GM19238 (cell line): ENCODE measurements around the gene DENND5A.
A peak's percentile ranks its signal among the peaks of the same experiment; 100 is the strongest.

Experiments used
- DNase-seq: peaks from one replicate; pipeline ENCODE4 v3.0.0; 2011; ENCODE audit warnings: low spot score; ENCODE audit not compliant: insufficient read length

Gene DENND5A

DNA sequence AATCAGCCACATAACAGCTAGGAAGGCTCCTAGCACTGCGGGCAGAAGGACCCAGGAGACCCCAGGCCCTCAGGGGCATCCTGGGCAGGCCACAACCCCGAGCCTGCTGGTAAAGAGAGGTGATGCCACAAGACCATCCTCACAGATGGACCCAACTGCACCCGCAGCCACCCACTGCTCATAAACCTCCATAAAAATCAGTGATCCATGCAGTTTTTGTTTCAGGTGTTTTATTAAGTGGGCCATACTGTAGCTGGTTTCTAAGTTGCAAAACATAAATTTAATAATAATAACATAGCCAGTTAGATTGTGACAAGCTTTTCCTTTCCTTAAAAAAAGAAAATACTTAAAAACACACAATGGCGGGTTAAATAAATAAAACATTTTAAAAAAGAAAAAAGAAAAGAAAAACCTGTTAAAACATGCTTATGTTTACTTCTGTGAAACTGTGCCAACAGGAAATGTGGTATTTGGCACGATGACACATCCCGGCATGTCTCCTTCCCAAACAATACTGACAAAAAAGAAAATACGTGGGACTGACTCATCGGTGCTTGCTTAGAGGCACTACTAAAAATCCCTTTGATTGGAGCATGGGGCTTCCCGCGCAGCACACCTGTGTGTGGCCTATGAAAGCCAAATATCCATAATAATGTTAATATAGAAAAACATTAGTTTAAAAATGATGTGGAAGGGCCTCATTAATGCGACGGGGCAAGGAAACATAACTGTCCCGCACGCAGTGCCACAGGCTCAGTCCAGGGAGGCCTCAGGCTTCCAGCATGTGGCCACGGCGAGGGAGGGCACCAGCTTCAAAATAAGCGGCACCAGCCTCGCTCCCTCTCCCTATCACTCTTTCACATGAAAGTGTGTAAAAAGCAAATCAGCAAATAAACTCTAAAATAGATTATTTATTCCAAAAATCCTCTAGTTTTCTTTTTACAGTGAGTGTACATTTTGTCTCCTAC, 126.3 kb downstream of the DENND5A start:
- no peak for DNase-seq

DNA sequence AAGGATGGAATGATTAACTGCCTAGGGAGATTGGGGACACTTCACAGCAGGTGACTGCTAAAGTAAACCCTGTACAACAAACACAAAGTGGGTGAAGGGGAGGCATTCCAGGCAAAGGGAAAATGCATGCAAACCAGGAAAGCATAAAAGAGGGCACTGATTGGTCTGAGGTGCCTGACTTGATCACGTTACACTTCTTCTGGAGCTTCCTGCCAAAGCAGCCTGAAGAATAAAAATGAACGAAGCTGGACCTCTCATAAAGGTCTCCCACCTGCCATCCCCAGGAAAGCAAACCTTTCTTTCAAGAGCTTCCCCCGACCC, 127.1 kb downstream of the DENND5A start:
- no peak for DNase-seq

DNA sequence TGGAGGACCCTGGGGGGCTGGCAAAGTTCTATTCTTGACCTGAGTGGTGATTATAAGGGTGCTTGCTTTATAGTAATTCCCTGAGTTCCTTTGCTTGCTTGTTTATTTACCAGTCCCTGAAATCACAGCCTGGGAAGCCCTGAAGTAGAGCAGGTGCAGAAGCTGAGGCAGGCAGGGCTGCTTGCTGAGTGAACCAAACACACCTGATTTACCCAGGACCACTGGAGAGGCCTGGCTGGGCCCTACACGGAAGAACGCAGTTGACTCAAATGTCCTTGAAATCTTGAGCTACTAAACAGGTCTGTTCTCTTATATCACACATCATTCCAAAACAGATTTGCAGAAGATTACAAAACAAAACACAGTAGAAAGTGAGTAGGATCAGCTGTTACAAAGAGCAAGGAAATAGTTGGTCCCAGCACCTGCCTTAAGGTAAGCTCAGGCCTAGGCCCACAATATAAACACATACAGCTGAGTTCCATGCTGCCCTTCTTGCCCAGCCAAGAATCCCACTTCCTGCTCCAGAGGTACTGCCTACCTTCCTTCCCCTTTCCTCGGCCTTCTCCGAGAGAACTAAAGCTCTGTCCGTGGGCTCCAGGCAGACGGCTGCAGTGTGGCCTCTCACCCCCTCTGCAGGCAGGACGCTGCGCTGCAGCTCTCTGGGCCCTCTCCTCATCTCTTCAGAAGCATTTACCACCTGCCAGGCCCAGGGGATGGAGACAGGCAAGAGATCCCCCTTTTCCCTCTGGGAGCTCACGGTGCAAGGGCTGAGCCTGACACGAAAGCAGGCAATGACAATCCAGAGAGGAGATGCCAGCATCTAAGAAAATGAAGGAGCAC, 127.6 kb downstream of the DENND5A start:
- peak; percentile 54 for DNase-seq

GRCh38 chr11:9136741-9137140, 128.4 kb downstream of the DENND5A start:
- DNase-seq: no peak

- DNase-seq: no peak
Measured at GRCh38 chr11:9133956-9134355, 131.2 kb downstream of the DENND5A start.

- DNase-seq: no peak
Measured at GRCh38 chr11:9132203-9132878, 132.8 kb downstream of the DENND5A start.

GRCh38 chr11:9130297-9130696, 134.9 kb downstream of the DENND5A start:
- no peak for DNase-seq

DNA sequence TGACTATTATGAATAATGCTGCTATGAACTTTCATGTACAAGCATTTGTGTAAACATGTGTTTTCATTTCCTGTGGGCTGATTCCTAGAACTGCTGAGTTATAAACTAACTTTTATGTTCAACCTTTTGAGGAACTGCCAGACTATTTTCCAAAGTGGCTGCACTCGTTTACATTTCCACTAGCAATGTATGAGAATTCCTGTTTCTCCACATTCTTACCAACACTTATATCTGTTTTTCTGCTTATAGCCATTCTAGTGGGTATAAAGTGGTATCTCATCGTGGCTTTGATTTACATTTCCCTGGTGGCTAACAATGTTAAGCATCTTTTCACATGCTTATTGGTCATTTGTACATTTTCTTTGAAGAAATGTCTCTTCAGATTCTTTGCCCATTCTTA, 138.5 kb downstream of the DENND5A start:
- DNase-seq: no peak

DNA sequence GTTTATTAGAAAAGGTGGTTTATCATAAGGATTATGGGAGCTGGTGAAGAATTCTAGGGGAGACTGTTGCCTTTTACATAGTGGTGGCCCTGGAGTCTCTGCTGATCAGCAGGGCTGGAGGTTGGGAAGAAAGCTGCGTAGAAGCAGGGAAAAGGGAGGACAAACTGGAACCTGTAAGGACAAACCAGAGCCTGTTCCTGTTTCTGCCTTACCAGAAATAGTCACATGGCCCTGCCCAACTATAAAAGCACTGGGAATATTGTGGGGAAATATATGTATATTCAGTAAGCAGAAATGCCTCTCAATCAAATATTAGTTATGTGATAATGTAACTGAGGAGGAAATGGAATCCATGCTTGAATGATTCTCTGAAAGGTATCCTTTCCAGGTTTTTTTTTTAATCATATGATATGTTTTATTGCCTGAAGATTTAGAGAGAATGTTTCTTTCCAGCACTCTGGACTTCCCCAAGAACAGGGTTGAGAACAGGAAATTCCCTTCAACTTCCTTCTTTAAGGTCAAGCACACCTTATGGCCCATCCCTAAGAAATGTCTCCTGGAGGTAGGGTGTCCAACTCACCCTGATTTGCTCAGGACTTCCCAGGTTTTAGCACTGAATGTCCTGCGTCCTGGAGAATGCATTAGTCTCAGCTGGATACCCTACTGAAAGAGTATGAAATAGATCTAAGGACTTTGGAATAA, 139.8 kb downstream of the DENND5A start:
- no peak for DNase-seq

DNA sequence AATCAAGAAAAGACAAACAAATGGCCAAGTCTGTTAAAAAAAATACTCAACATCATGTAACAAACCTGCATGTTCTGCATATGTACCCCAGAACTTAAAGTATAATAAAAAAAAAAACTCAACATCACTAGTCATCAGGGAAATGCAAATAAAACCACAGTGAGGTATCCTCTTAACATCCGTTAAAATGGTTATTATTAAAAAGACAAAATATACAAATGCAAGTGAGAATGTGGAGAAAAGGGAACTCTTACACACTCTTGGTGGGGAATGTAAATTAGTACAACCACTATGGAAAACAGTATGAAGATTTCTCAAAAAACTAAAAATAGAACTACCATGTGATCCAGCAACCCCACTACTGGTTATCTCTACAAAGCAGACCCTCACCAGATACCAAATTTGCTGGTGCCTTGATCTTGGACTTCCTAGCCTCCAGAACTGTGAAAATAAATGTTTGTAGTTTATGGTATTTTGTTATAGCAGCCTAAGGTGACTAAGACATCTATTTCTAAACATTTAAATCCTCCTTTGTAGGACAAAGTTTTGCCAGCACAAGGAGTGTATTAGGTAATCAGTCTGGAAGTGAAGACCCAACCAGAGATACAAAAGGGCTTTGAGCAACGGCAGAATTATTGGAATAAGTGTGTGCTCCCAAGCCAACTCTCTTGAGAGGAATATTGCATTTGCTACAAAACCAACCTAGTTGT, 141.4 kb downstream of the DENND5A start:
- DNase-seq: no peak

DNA sequence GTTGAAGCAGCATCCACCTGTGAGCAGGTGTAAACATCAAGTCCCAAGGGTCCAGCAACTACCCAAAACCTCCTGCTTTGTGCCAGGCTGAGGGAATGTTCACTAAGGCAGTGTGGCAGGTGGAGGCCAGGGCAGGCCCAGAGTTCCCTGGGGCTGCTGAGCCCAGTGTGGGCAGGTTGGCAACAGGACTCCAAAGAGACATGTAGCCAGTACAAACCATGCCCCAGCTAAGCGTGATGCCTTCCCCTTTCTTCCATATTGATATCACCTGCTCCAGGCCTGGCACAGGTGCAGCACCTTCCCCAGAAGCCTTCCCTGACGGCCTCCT, 143.7 kb downstream of the DENND5A start:
- no peak for DNase-seq

DNA sequence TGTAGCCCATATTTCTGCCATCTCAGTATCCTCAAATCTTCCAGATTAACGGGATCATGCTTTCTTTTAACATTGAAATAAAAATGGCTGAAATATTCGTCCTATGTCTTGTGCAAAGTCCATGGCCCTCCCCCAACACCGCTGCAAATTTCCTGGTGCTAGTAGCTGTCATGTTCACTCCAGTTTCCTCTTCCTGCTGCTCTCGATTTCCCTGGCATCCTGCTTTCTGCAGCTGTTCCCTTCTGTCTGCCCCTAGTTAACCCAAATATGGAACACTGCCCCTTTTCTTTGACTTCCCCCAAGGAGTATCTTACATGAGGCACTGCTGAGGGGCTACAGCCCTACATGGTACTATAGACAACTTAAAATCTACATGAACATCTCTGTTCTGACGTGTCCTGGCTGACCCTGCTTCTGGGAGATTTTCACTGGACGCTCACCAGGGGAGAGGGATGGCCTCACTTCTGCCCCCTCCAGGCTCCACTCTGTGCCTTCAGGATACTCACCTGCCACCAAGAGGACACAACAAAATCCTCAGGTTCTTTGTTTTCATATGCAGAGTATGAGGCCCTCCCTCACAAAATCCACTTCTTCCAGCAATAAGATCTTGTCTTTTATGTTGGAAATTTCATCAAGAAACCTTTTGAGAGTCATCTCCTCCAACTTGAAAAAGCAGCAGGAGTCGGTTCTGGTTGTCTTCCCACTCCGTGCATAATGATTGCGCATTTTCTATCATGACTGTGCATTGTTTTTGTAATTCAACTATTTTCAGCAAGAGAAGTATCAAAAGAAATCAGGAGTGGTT, 144.3 kb downstream of the DENND5A start:
- no peak for DNase-seq

GRCh38 chr11:9118277-9118676, 146.9 kb downstream of the DENND5A start:
- DNase-seq: no peak

DNA sequence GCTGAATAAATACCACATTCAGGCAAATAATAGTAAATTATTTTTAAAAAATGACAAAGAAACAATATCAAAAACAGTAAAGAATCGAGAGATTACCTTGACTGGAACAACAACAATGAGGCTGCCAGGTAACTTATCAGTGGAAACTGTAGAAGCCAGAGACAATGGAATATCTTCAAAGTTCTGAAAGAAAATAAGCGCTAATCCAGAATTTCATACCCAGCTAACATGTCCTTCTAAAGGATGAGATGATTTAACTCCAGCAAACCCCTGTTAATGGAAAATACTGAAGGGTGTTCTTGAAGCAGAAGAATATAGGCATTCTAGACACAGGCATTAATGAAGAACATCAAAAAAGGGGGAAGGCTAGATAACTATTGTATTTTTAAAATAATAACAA, 153.1 kb downstream of the DENND5A start:
- no peak for DNase-seq

DNA sequence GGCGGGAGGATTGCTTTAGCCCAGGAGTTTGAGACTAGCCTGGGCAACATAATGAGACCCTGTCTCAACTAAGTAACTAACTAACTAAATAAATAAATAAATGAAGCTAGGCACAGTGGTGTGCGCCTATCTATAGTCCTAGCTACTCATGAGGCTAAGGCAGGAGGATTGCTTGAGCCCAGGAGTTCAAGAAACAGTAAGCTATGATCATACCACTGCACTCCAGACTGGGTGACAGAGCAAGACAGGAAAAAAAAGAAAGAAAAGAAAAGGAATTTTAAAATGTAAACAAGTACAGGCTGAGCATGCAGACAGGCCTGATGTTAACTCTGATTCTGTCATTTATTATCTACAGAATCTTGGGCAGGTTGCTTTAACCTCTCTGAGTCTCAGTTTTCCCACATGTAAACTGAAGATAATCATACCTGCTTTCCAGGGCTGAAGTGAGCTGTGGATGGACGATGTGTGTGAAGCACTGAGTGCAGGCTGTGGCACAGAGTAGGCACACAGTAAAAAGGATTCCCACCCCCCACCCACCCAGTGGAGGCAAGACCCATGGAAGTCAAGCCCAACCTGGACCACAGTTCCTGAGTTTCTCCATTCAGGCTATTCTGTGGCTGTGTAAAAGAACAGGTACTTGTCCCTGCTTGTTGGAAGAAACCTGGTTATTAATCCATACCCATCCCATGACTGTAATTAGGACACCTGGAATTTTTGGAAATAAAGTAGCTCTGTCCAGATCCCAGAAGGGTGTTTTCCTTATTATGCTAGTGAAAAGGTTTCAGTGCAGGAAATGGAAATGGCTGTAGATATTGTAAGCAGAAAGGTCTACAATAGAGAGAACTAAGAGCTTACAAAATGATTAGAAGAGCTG, 155.1 kb downstream of the DENND5A start:
- DNase-seq: no peak

- no peak for DNase-seq
Measured at GRCh38 chr11:9104580-9104979, 160.6 kb downstream of the DENND5A start.

DNA sequence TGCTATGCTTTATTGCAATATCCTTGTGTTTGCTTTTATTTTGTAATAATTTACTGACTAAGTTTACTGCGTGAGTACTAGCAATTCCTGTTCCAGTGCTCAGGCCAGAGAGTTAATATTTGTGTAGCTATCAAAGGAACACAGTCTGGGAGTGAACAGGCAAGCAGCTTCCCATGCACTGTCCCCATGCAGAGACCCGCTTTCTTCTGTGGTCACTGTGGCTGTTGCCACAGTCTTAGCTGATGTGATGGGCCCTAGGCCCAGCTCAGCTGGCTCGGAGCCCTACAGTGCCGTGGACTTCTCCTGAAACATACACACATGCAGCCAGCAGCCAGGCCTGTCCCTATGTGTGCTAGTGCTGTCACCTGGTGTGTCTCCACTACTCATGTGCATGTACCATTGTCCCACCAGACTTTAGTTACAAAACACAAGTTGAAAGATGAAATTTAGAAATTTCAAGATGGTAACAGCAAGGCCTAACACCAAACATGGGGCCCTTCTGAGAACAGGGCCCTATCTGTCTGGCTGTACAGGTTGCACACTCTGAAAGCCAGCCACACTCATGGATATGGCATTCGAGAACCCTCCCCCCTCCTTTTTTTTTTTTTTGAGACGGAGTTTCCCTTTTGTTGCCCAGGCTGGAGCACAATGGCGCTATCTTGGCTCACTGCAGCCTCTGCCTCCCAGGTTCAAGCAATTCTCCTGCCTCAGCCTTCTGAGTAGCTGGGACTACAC, 161.4 kb downstream of the DENND5A start:
- DNase-seq: no peak

GRCh38 chr11:9099617-9100016, 165.5 kb downstream of the DENND5A start:
- DNase-seq: no peak
